DND-41 (cell line): Measurements from ENCODE around the gene TMEM115.

Experiments used
- CTCF ChIP-seq: IDR thresholded peaks from 2 replicates; pipeline ENCODE4 v1.5.1; 2012; ENCODE audit warnings: borderline replicate concordance, low read length, moderate library complexity, mild to moderate bottlenecking; ENCODE audit not compliant: poor library complexity, severe bottlenecking; ENCODE audit errors: extremely low read depth
- EZH2 ChIP-seq: IDR thresholded peaks from 3 replicates; pipeline ENCODE4 v1.6.1; 2012; ENCODE audit warnings: borderline replicate concordance, low read depth, mild to moderate bottlenecking, moderate library complexity, low read length, inconsistent platforms; ENCODE audit not compliant: severe bottlenecking

- TF ChIP-seq CTCF (no peak), EZH2 (no peak)
Observed at GRCh38 chr3:50378757-50379156, 19.4 kb upstream of the TMEM115 start.
